GM18519 (cell line): ENCODE measurements around the gene MUC5AC.
"Not testable (repeated sequence)": the region's sequence is repeated elsewhere in the genome, so short reads cannot be mapped to it uniquely, and the experiment has no call there.

Experiments
- ATAC-seq: cut with Tn5 transposase; IDR thresholded peaks from one replicate; pipeline ENCODE4 v1.9.1; 2021; ENCODE audit warnings: mild to moderate bottlenecking, moderate library complexity; ENCODE audit not compliant: unreplicated experiment, low FRiP score

The MUC5AC gene

GRCh38 chr11:1160231-1161101 lies 2.7 kb downstream of the MUC5AC start:
- ATAC-seq: no peak

DNA sequence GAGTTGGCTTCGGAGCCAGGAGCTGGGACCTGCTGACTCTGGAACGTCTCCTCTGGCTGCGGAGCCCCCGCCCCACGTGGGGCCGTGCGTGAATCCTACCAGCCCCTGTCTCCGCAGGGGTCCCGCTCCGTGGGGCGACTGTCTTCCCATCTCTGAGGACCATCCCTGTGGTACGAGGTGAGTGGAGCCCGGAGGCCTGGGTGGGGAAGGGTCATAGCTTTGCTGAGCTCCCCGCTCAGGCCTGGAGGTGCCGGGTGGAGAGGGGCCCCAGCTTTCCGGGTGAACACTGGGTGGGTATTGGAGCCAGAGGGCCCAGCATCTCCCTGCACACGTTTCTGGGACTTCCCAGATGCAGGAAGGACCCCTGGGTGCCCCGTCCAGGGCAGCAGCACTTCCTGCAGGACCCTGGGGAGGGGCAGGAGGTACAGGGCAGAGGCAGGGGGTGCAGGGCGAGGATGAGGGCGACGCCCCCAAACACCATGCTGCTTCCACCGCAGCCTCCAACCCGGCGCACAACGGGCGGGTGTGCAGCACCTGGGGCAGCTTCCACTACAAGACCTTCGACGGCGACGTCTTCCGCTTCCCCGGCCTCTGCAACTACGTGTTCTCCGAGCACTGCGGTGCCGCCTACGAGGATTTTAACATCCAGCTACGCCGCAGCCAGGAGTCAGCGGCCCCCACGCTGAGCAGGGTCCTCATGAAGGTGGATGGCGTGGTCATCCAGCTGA lies 3.8 kb downstream of the MUC5AC start:
- ATAC-seq: no peak

GRCh38 chr11:1162138-1162475 lies 4.4 kb downstream of the MUC5AC start:
- no peak for ATAC-seq

DNA sequence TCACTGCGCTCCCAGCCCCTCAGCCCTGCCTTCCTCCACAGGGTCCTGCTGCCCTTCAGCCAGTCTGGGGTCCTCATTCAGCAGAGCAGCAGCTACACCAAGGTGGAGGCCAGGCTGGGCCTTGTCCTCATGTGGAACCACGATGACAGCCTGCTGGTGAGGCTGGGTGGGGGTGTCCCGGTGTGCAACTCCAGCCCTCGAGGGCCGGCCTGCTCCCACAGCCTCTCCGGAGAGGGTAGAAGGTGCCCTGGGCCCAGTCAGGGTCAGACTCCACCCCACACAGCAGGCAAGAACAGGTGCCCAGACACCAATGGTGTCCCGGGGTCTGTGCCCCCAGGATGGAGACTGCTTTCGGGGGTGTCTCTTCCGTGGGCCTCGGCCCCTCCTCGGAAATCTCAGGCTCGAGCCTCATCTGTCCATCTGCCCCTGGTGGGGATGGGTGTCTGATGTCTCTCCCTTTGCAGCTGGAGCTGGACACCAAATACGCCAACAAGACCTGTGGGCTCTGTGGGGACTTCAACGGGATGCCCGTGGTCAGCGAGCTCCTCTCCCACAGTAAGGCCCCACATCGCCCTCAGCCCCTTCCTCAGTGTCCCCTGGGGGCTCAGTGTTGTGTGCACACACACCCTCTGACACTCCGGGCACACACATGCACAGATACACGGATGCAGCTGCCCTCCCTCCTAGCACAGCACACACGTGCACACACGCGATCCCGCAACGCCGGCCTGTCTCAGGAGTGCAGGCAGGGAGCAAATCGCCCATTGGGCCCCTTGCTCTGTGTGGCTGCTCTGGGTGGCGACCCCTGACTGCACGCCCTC lies 4.9 kb downstream of the MUC5AC start:
- ATAC-seq: no peak

DNA sequence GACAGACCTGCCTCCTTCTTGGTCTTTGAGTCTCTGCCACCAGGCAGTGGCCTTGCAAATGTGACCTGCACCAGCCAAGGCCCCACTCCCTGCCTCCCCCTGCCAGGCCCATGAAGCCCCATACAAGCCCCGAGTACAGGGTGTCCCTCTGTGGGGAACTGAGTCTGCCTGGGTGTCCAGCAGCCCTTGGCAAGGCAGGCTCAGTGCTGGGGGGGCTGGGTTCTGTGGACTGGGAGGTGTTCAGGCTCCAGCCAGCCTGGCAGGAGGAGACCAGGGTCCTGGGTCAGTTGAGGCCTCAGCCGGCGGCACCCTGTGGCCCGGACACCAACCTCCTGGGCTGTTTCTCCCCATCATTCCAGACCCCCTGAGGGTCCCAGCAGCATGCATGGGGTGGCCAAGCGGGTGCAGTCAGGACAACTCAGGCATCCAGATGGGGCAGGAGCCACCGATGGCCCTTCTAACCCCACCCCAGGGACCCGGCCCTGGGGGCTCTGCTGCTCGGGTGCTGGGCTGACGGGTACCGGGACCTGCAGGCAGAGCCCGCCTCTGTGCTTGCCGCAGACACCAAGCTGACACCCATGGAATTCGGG lies 5.7 kb downstream of the MUC5AC start:
- ATAC-seq: no peak

DNA sequence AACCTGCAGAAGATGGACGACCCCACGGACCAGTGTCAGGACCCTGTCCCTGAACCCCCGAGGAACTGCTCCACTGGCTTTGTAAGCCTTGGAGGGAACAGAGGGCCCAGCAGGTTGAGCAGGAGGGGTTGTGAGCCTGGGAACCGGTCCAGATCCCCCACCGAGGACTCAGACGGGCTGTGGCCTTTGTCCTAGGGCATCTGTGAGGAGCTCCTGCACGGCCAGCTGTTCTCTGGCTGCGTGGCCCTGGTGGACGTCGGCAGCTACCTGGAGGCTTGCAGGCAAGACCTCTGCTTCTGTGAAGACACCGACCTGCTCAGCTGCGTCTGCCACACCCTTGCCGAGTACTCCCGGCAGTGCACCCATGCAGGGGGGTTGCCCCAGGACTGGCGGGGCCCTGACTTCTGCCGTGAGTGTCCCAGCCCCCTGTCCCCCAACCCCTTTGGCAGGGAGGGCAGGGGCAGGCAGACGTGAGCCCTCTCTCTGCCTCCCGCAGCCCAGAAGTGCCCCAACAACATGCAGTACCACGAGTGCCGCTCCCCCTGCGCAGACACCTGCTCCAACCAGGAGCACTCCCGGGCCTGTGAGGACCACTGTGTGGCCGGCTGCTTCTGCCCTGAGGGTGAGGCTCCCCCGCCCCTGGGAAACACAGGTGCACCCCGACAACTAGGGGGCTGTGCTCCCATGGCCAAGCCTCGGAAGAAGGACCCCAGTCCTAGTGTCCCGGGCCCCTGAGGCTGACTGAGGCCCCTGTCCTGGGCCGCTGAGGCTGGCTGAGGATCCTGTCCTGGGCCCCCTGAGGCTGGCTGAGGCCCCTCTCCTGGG lies 6.4 kb downstream of the MUC5AC start:
- ATAC-seq: no peak

GRCh38 chr11:1164779-1165255 lies 7.1 kb downstream of the MUC5AC start:
- not testable (repeated sequence) for ATAC-seq

DNA sequence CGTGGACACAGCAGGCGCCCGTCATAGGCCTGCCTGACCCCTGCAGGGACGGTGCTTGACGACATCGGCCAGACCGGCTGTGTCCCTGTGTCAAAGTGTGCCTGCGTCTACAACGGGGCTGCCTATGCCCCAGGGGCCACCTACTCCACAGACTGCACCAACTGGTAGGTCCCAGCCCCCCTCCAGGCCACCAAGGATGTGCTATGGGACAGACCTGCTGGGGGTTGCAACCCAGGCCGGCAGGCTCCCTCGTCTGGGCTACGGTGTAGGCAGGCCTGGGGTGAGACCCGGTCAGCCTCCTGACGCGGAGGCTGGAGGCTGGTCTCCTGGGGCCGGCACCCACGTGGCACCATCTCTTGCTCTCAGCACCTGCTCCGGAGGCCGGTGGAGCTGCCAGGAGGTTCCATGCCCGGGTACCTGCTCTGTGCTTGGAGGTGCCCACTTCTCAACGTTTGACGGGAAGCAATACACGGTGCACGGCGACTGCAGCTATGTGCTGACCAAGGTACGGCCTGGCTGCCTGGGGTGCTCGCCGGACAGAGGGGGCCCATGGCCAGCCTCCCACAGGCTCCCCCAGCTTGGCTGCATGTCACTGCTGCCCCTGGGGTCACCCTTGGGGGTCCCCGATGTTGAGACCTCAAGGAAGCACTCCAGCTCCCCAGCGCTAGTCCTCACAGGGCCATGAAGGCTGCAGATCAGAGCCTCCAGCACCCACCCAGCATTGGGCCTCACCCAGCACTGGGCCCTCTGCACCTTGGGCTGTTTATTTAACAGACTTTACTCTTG lies 7.7 kb downstream of the MUC5AC start:
- no peak for ATAC-seq

- no peak for ATAC-seq
Observed at GRCh38 chr11:1167256-1167655, 9.5 kb downstream of the MUC5AC start.

GRCh38 chr11:1167751-1168231 lies 10.0 kb downstream of the MUC5AC start:
- ATAC-seq: no peak

DNA sequence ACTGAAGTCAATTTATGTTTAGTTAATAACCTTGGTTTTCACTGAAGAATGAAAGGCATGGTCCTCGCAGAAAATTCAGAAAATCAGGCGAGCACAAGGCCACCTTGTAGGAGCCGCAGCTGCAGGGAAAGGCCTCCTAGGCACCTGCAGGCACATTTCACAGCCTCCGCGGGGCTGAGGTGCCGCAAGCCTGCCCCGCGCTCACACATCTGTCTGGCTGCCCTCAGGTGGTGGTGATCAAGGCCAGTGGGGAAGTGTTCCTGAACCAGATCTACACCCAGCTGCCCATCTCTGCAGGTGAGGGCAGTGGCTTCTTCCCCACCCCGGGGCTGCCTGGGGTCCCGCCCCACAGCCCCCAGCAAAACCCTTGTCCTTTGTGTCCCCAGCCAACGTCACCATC lies 10.5 kb downstream of the MUC5AC start:
- ATAC-seq: no peak

- no peak for ATAC-seq
Observed at GRCh38 chr11:1168721-1169161, 11.0 kb downstream of the MUC5AC start.

DNA sequence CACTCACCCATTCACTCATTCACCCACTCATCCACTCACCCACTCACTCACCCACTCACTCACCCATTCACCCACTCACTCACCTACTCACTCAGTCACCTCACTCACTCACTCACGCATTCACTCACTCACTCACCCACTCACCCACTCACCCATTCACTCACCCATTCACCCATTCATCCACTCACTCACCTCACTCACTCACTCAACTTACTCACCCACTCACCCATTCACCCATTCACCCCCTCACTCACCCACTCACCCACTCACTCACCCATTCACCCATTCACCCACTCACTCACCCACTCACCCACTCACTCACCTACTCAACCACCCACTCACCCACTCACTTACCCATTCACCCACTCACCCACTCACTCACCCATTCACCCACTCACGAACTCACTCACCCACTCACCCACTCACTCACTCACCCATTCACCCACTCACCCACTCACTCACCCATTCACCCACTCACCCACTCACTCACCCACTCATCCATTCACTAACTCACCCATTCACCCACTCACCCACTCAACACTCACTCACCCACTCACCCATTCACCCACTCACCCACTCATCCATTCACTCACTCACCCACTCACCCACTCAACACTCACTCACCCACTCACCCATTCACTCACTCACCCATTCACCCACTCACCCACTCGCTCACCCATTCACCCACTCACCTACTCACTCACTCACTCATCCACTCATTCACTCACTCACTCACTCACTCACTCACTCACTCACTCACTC lies 13.7 kb downstream of the MUC5AC start:
- ATAC-seq: no peak

DNA sequence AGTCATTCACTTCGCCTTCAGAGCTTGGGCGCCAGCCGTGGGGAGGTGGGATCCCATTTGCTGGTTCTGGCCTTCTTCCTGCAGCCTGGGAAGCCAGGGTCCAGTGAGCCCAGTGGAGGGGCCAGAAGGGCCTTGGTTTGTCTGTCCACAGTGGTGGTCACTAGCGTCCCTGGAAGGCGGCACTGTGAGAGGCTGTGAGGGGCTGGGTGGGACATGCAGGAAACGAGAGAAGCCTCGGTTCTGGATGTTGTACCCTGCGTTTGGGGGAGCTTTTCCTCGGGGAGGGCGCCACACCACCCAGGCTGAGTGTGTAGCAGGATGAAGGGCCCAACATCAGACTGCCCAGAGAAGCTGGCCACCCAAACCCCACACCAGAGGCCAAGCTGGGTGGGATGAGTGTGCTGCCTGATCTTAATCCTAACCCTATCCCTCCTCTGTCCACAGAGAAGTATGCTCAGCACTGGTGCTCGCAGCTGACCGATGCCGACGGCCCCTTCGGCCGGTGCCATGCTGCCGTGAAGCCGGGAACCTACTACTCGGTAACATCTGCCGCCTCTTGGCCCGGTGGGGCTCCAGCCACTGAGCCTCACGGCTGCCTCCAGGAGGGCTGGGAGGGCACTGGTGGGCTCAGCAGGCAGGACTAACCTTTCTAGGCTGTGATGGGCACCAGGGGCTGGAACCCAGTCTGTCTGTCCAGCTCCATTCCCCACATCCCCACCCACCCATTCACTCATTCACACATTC lies 14.4 kb downstream of the MUC5AC start:
- ATAC-seq: no peak

- ATAC-seq: no peak
Observed at GRCh38 chr11:1172729-1173117, 15.0 kb downstream of the MUC5AC start.

GRCh38 chr11:1173396-1173795 lies 15.6 kb downstream of the MUC5AC start:
- not testable (repeated sequence) for ATAC-seq
